ENCODE results near the gene KIF15.
"Not testable (repeated sequence)": the region's sequence is repeated elsewhere in the genome, so short reads cannot be mapped to it uniquely, and the experiment has no call there.

Gene KIF15

GRCh38 chr3:44821206-44821605 lies 59.6 kb downstream of the KIF15 start:
- DNase-seq, result not testable (repeated sequence)

GRCh38 chr3:44825264-44825925 lies 63.8 kb downstream of the KIF15 start:
- no peak for DNase-seq

- DNase-seq, result no peak
Observed at GRCh38 chr3:44827196-44827595, 65.6 kb downstream of the KIF15 start.

GRCh38 chr3:44831232-44831631 lies 69.6 kb downstream of the KIF15 start:
- no peak for DNase-seq

- DNase-seq, result no peak
Observed at GRCh38 chr3:44832032-44832431, 70.4 kb downstream of the KIF15 start.

GRCh38 chr3:44832965-44833364 lies 71.4 kb downstream of the KIF15 start:
- no peak for DNase-seq

GRCh38 chr3:44833394-44833793 lies 71.8 kb downstream of the KIF15 start:
- DNase-seq, result no peak

GRCh38 chr3:44835684-44836083 lies 74.1 kb downstream of the KIF15 start:
- no peak for DNase-seq

GRCh38 chr3:44842376-44842775 lies 80.8 kb downstream of the KIF15 start:
- no peak for DNase-seq

GRCh38 chr3:44845528-44846520 lies 84.2 kb downstream of the KIF15 start:
- DNase-seq, result no peak

- no peak for DNase-seq
Observed at GRCh38 chr3:44848634-44849033, 87.0 kb downstream of the KIF15 start.

GRCh38 chr3:44856663-44857062 lies 95.1 kb downstream of the KIF15 start:
- DNase-seq, result not testable (repeated sequence)

- no peak for DNase-seq
Observed at GRCh38 chr3:44860117-44860516, 98.5 kb downstream of the KIF15 start.

GRCh38 chr3:44861412-44862225 lies 100.0 kb downstream of the KIF15 start, which contains the start of gene TMEM42:
TMEM42 (plus strand) TSS chr3:44861912; CDS start chr3:44861925, 13 bp downstream.
- peak; percentile 89 for DNase-seq

- no peak for DNase-seq
Observed at GRCh38 chr3:44862226-44862637, 100.6 kb downstream of the KIF15 start.

- DNase-seq, result no peak
Observed at GRCh38 chr3:44865272-44866035, 103.9 kb downstream of the KIF15 start.

- DNase-seq, result no peak
Observed at GRCh38 chr3:44867421-44868111, 106.0 kb downstream of the KIF15 start.

GRCh38 chr3:44870375-44871061 lies 108.9 kb downstream of the KIF15 start:
- no peak for DNase-seq

GRCh38 chr3:44874308-44874707 lies 112.7 kb downstream of the KIF15 start, which contains the start of gene TGM4:
TGM4 (plus strand) TSS chr3:44874608; CDS start chr3:44874679, 71 bp downstream.
- no peak for DNase-seq

GRCh38 chr3:44875596-44875995 lies 114.0 kb downstream of the KIF15 start:
- DNase-seq, result no peak

- no peak for DNase-seq
Observed at GRCh38 chr3:44877333-44877732, 115.7 kb downstream of the KIF15 start.

All from activated T-cell treated with anti-CD3 and anti-CD28 coated beads, Interleukin-2, amount 50 U/mL, for 1 hour (primary cell).